Stimulated activated CD8-positive, alpha-beta memory T cell treated with anti-CD3 and anti-CD28 coated beads, Interleukin-4, amount 100 ng/mL, for 1 hour (primary cell): ENCODE measurements around the gene PRXL2A.
A peak's percentile ranks its signal among the peaks of the same experiment; 100 is the strongest.

Experiments
- DNase-seq, 2 donors: peaks; one replicate each; pipeline ENCODE4 v3.0.0-alpha.2; 2020; ENCODE audit warnings: low read depth in 2 of 2, low spot score in 1 of 2

PRXL2A gene

DNA sequence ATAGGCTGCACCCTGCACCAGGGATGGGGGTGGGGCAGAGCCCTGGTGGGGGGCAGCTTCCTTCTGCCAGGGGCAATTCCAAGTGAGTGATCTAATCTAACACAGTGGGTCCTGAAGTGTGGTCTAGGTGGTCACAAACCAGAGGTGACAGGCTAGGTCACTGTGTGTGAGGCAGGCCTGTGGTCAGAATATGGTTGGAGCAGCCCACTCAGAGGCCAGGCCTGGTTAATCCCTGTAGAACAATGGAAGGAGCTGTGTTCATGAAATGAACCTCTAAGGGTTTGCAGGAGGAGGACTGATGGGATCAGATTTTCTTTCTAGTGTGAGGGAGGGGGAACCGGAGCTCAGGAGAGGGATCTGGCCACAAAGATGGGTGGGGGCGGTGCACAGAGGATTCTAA lies 35.8 kb downstream of the PRXL2A start:
- DNase-seq: no peak

DNA sequence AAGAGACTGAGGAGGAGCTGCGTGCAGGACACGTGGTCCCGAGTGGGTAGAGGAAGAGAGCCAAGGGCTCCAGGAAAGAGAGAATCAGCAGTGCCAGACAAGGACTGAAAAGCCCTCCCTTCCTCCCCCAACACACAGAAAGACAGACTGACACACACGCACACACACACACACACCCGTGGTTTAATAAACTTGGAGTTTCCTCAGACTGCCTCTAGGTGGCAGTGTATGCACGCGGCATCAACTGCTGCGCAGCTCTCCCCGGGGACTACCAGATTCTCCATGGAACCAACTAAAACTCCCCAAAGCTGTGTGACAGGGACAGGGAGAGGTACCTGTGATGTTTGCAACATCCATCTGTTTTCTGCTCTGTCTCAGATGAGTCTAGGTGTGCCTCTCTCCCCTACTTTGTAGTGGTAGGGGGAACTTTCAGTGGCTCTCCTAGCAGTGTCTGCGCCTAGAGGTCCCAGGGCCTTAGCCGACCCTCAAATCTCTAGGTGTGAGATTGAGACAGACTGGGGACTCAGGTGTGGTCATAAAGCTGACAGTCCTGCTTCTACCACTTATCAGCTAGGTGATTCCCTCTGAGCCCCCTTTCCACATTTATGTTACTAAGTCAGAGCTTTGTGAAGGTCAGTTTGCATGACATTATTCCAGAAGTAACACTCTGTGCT lies 36.4 kb downstream of the PRXL2A start:
- DNase-seq: peak in 1 of 2 donors; percentile 55

DNA sequence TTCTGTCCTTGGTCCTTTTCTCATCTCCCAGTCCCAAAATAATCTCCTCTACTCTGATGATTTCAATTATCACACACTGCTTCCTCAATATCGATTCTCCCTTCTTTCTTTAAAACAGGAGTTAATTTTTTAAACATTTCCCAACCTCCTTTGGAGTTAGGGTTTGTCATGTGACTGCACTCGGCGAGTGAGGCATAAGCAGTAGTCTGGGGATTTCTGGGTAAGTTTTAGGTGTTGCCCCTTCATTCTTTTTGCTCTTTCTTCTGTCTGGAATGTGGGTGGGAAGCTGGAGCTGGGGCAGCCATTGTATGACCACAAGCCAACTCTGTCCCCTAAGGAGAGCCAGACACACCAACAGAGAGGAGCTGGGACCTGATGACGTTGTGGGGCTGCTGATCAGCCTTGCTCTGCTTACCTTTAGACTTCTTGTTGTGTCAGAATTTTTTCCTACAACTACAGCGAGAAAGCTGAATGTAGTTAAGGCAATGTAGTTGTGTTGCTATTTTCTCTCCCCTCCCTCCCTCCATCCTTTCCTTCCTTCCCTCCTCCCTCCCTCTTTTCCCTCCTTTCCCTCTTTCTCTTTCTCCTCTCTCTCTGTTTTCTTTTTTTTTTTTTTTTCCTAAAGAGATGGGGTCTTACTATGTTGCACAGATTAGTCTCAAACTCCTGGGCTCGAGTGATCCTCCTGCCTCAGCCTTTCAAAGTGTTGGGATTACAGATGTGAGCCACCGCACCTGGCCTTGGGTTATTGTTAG lies 39.3 kb downstream of the PRXL2A start:
- DNase-seq: no peak

DNA sequence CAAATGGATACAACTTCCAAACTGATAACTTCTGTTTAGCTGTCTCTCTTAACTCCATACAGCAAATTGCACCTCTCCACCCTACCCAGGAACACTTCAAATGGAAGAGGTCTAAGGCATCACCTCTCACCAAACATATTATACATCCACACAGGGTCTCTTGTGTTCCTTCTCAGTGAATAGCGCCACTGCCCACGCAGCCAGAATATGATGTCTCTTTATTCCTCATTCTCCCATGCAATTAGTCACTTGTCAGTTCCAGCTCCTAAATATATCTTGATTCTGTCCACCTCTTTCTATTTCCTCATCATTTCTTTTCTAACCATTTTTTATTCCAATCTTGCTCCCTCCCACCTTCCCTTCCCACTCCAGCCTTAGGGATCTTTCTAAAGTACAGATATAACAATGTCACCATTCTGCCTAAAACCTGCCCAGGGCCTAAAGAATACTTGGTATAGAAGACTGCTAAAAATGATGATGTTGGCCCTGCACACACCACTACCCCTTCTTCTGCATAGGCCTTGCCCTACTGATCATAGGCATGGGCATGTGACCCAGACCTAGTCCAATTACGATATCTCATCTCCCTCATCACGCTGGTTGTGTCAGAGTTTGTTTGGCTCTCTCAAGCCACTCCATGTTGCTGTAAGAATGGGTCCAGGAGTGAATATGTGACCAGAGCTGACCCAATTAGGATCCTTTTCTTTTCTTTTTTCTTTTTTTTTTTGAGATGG lies 40.0 kb downstream of the PRXL2A start:
- DNase-seq: no peak

DNA sequence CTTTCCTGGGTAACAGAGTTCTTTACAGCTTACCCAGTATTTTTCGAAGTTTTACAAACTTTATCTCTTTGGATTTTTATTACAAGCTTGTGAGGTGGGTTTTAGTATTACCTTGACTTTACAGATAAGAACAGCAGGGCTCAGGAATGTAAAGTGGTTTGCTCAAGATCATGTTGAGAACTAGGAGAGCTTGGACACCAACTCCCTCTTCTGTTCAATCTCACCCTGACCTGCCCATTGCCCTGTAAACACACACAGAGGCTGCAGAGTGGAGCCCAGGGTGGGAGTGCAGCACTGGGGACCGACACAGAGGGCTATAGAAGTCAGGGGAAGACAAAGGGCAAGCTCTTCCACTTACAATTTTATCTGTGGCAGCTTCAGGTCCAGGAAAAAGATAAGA lies 41.2 kb downstream of the PRXL2A start:
- DNase-seq: no peak

DNA sequence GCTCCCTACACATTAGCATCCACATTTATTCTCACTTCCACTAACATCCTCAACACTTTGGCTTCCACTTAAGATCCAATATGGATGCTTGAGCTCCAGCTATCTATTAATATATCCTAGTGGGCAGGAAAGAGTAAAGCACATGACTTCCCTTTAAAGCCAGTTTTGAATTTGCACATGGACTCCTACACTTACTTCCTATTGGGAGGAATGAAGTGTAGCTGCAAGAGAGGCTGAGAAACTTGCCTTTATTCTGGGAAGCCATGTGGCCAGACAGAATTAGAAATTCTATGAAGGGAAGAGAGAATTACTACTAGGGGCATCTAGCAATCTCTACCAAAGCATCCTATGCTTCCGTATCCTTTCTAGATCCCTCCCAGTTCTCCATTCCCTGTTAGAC lies 42.8 kb downstream of the PRXL2A start:
- no peak for DNase-seq

DNA sequence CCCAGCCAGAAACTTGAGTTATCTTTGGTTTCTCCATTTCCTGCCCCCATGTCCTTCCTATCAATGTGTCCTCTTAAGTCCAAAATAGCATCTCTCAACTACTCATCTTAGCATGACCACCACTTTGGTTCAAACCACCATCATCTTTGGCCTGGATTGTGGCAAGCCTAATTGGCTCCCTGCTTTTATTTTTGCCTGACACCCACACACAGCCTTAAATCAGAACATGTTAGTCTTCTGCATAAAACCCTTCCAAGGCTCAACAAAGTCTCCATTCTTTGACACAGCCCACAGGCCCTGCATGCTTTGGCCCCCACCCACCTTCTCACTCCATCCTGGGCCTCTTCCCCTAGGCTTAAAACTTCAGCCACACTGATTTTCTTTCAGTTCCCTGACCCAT lies 43.7 kb downstream of the PRXL2A start:
- DNase-seq: no peak

DNA sequence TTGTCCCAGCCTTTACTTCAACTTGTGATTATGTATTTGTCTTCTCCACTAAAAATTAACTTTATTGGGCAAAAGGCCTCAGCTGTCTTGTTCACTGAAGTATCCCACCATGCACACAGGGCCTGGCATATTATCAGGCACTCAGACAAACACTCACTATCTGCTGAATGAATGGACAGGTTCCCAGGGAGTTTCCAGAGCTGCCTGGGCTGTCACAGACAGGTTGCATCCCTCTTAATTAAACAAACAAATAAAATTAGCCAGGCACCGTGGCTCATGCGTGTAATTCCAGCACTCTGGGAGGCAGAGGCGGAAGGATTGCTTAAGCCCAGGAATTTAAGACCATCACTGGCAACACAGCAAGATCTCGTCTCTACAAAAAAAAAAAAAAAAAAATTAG lies 44.3 kb downstream of the PRXL2A start:
- DNase-seq: no peak

DNA sequence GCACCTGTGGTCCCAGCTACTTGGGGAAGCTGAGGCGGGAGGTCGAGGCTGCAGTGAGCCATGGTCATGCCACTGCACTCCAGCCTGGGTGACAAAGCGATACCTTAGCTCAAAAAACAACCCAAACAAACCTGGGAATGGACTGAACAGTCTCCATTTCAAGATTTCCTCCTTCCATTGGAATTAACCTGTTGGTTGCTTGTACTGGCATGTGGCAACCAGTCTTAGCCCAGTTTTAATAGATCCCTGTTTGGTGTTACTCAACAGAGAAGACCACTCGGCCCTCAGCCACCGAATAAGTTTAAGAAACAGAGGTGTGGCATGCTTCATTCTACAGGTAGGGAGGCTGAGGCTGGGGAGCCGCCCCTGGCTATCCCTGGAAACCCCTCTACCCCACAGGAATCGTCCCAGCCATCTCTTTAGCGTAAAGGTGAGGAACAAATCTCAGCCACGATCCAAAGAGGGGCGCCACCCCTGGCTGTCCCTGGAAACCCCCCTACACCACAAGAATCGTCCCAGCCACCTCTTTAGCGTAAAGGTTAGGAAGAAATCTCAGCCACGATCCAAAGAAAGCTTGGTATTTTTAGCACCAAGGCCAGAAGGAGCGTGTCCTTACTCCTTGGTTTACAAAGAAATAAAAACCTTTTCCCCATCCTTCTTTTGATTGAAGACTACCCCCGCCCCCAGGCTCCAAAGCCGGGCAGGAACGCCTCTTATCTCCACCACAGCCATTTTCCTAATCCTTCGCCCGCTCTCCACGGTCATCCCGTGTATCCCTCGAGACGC lies 44.9 kb downstream of the PRXL2A start:
- DNase-seq: no peak

DNA sequence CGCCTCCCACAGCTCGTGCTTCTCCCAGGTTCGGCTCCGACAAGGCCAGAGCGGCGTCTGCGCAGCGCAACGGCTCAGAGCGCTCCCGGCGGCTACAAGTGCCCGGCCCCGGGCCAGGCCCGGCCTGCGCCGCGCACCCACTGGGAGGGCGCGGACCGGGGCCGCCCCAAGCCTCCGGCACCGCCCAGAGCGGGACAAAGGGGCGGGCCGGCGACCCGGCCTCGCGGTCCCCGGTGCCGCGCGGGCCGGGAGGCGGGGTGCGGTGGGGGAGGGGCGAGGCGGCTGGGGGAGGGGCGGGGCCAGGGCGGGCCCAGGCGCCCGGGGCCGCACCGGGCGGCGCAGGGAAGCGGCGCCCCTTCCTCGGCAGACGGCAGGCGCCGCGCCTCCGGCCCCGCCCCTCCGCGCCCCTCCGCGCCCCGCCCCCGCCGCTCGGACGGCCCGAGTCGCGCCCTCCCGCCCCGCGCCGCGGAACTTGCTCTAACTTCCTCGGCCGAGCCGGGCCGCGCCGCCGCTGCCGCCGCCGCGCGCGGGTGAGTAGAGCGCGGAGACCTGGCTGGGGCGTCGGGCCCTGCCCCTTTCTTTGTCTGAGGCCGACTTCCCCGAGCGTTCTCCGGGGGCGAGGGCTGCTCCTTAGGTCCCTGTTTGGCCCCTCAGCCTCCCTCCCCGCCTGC lies 45.6 kb downstream of the PRXL2A start, which contains the start of gene TSPAN14:
Gene TSPAN14, plus strand, starts transcription at position 469 of the 671 bp plus-strand sequence. CDS start 34,924 bp downstream, outside the sequence.
- DNase-seq: peak; percentile 38 to 52

DNA sequence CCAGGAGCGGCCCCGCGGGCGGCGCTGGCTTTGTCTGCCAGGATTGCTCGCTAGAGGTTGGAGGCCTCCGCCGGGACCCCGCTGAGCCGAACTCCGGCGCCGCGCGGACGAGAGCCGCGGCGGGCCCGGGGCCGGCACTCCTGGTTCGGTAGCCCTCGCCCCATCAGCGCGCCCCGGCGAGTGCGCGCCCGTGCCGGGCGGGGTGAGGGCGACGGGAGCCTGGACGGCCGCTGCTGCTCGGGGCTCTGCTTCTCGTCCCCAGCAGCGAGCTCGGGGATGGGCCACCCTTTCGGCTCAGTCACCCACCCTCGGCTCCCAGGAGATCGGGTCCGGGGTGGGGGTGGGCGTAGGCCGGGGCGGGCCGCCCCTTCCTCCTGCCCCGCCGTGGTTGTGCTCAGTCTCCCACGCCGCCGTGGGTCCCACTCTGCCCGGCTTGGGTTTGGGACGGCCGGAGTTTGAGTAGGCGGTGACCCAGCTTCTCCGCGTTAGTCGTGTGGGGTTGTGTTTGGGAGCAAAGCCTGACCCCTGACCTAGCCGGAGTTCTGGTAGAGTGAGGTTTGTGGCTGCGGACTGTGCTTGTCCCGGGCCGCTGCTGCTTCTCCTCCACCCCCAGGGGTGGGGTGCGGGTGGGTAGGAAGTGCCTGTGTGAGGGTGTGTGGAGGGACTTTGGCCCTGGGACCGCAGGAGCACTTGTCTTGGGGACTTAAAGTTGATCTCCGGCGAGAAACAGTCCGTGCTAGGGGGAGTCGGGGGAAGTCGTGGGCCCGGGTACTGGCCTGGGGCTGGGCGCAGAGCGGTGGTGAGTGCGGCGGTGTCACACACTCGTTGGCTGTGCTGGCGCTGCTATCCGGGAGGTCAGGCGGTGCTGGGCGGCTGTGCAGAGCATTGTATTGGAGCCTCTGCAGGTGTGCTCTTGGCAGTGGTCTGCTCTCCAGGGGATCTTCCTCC lies 46.4 kb downstream of the PRXL2A start:
- DNase-seq: no peak

DNA sequence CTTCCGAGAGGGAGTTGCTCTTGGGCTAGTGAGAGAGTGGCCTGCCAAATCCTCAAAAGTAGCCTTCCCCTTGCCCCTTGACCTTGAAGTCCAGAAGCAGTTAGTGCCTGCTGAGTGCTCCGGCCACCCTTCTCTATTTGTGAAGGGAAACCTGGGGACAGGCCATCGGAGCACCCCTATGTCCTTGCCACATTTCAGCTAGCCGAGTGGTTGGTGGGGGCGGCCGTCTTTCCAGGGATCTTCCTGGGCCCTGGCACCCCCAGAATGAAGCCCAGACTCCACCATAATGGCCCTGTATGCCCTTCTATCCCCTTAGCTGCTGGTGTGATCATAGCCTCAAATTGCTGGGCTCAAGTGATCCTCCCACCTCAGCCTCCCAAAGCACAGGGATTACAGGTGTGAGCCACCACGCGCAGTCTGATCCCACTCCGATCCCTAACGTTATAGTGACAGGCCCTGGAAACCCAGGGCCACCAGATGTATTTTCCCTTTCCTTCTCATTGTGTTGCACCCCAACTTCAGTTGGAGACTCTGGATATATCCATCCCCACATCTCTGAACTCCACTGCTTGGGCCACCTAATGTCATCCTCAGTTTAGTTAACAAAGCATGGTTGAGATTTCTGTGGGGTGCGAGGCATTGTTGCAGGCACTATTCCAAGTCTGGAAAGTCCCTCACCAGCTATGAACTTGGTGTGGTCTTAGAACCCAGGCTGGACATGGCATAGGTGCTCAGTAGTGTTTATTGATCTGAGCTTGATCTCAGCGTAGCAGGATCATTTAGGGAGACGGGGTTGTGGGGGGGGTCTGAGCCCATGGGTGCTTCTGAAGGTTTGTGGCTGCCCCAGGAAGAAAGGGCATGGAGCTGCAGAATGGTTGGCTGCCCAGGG lies 47.4 kb downstream of the PRXL2A start:
- DNase-seq: no peak

DNA sequence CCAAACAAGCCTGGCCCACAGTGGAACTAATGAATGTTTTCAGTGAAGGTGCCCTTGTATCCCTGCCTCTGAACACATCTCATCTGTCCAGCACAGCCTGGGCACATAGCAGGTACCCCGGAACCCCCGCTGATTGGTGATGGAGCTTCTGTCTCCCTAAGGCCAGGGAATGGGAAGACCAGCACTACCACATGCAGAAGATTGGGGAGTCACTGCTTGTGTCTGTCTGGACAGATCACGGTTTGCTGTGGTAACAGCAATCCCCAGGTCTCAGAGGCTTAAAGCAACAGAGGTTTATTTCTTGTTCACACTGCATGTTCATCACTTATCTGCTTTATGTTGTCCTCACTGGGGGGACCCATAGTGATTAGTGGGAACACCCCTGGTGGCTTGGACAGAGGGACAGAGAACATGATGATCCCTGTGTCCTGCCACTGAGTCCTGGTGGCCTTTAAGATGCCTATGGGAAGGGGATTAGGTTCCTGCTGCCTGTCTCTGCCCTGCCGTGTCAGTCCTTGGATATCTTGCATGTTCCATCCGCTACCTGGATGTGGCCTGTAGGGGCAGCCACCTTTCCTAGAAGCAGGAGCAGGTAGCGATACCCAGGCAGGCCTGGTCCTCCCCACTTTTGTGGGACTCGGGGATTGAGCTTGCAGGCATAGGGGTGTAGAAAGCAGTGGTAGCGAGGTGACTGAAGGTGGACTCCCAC lies 49.4 kb downstream of the PRXL2A start:
- no peak for DNase-seq

DNA sequence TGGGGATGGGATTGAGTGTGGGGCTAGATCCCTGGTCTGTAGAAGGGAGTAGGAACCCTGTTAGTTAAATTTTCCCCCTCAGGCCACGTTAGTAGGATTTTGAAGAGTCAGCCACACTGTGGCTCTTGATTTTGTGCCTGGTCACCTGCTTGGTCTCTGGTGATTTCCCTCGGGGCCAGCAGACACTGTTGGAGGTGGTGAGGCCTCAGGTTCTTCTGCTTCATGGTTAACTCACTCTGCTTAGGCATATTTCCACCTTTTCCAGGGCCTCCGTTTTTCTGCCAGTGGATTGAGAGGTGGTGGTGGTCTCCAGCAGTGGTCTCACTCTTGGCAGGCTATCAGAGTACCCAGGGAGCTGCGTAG lies 49.9 kb downstream of the PRXL2A start:
- no peak for DNase-seq

DNA sequence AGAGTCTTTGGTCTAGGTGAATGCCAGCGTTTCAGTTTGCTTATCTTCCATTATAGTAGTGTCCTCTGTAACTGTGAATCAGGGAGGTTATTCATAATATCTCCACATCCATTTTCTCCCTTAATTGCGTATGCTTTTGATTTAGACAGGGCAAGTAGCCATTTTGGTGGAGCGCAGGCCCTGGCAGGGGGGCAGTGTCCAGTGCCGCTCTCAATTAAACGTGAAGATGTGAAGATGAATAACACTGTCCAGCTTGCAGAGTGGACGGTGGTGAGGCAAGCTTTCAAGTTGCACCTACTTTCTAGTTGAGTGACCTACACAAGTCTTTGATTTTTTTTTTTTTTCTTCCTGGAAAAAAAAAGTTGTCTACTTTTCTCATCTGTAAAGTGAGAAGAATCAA lies 50.3 kb downstream of the PRXL2A start:
- no peak for DNase-seq

DNA sequence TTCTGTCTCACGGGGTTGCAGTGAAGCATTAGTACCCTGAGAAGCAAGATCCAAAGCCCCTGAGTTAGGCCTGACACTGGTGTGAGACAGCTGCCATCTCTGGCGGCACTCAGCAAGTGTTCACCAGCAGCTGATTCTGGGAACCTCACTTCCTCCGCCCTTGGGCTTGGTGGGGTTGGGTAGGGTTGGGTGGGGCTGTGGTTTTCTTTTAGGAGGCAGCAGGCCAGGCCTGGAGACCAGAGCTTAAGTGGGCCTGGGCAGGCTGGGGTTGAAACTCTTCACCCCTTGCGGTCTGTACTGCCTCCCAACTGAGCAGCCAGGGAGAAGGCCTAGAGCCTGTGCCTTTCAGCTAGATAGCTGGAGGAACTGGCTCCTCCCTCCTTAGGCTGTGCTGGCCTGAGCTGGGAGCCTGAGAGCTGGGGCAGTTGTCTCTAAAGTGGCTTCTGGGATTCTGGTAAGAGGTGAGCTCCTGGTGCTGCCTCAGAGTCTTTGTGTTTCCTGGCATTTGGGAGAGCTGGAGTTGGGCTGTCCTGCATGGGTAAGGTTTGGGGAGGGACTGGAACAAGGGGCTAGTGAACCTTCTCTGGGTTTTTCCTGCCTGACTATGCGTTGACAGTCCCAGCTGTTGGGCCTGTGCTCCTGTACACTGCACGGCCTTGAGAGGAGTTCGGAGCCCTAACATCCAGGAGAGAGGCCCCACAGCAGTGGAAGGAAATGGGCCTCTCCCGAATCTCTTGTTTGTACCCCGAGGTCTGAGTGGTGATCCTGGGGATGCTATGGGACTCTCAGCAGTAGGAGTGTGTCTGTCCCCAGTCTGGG lies 50.9 kb downstream of the PRXL2A start:
- DNase-seq: peak; percentile 36 to 47
